Measurements from ENCODE around the gene GRPEL1. TPM values are rescaled to one million over a fixed set of nuclear protein-coding genes. Genes with fewer than 3 reads are reported as not detected.

The GRPEL1 gene
- total and polyA plus RNA-seq, 9 of the 15 experiments (the other 6 are each of a cell fraction or from before 2014, with no cell fraction given): 43.4 to 192 (median 86.6) TPM

DNA sequence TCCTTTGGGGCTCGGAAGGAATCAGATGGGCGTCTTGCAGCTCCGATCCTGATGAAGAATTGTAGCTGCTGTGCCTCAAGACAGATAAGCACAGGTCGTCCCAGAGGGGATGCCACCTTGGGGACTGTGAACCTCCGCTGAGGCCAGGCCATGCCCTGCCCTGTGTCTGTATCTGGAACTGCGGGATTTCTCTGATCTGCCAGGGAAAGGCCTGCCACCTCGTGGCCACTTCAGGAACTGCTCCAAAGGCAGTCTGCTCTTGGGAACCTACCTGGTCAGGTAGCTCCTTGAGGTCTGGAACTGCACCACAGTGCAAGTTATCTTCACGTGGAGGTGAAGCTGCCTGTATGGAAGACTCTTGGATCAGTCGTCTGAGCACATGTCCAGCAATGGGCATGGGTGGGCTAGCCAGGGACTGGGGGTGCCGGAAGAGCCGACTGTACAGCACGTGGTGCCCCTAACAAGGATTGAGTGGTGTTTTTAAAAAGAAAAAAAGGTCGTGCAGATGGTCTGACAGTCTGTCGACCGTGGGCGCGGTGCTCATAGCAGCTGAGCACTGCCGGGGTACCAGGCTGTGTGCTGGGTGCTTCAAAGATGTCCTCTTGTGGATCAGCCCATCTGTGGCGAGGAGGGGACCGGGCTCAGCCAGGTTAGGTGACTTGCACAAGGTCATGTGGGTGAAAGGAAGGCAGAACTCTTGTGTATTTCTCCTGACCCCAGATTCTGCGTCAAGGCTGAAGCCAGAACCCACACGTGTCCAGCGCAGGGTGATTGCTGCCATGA lies 3.1 kb upstream of the GRPEL1 start (continued):
- TF ChIP-seq ZKSCAN8 (CRISPR knock-in tag; IDR thresholded peaks at IDR 0.05) (no peak), ZBTB1 (CRISPR knock-in tag; IDR thresholded peaks at IDR 0.05; ENCODE audit: borderline replicate concordance, low read depth) (no peak), ZNF586 (CRISPR knock-in tag; conservative IDR thresholded peaks at IDR 0.05) (no peak), MAFK (IDR thresholded peaks at IDR 0.05; ENCODE audit: low read length) (no peak), CCNT2 (IDR thresholded peaks at IDR 0.05; ENCODE audit: borderline replicate concordance, extremely low read depth, insufficient read length, low read depth, low read length) (no peak), JUN (IDR thresholded peaks at IDR 0.05; ENCODE audit: borderline replicate concordance, low read depth, low read length) (0 out of 2 replicates have a peak, but pooled peaks have one; percentile 25), JUN (CRISPR knock-in tag; IDR thresholded peaks at IDR 0.05; ENCODE audit: borderline replicate concordance) (no peak), DMBX1 (CRISPR knock-in tag; IDR thresholded peaks at IDR 0.05; ENCODE audit: borderline replicate concordance) (no peak), CXXC5 (CRISPR knock-in tag; IDR thresholded peaks at IDR 0.05) (0 out of 2 replicates have a peak, but pooled peaks have one; percentile 15), POLR2AphosphoS2 (IDR thresholded peaks at IDR 0.05; ENCODE audit: low read length) (no peak), ZNF134 (CRISPR knock-in tag; conservative IDR thresholded peaks at IDR 0.05) (no peak), POLR2G (IDR thresholded peaks at IDR 0.05; ENCODE audit: low read depth, low read length) (no peak), ZNF778 (CRISPR knock-in tag; IDR thresholded peaks at IDR 0.05) (no peak)
- TF ChIP-seq, protein P1, sequence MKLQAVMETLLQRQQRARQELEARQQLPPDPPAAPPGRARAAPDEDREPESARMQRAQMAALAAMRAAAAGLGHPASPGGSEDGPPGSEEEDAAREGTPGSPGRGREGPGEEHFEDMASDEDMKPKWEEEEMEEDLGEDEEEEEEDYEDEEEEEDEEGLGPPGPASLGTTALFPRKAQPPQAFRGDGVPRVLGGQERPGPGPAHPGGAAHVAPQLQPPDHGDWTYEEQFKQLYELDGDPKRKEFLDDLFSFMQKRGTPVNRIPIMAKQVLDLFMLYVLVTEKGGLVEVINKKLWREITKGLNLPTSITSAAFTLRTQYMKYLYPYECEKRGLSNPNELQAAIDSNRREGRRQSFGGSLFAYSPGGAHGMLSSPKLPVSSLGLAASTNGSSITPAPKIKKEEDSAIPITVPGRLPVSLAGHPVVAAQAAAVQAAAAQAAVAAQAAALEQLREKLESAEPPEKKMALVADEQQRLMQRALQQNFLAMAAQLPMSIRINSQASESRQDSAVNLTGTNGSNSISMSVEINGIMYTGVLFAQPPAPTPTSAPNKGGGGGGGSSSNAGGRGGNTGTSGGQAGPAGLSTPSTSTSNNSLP (IDR thresholded peaks at IDR 0.05; ENCODE audit: borderline replicate concordance, low read depth, low read length): no peak
- TF ChIP-seq, protein P2, sequence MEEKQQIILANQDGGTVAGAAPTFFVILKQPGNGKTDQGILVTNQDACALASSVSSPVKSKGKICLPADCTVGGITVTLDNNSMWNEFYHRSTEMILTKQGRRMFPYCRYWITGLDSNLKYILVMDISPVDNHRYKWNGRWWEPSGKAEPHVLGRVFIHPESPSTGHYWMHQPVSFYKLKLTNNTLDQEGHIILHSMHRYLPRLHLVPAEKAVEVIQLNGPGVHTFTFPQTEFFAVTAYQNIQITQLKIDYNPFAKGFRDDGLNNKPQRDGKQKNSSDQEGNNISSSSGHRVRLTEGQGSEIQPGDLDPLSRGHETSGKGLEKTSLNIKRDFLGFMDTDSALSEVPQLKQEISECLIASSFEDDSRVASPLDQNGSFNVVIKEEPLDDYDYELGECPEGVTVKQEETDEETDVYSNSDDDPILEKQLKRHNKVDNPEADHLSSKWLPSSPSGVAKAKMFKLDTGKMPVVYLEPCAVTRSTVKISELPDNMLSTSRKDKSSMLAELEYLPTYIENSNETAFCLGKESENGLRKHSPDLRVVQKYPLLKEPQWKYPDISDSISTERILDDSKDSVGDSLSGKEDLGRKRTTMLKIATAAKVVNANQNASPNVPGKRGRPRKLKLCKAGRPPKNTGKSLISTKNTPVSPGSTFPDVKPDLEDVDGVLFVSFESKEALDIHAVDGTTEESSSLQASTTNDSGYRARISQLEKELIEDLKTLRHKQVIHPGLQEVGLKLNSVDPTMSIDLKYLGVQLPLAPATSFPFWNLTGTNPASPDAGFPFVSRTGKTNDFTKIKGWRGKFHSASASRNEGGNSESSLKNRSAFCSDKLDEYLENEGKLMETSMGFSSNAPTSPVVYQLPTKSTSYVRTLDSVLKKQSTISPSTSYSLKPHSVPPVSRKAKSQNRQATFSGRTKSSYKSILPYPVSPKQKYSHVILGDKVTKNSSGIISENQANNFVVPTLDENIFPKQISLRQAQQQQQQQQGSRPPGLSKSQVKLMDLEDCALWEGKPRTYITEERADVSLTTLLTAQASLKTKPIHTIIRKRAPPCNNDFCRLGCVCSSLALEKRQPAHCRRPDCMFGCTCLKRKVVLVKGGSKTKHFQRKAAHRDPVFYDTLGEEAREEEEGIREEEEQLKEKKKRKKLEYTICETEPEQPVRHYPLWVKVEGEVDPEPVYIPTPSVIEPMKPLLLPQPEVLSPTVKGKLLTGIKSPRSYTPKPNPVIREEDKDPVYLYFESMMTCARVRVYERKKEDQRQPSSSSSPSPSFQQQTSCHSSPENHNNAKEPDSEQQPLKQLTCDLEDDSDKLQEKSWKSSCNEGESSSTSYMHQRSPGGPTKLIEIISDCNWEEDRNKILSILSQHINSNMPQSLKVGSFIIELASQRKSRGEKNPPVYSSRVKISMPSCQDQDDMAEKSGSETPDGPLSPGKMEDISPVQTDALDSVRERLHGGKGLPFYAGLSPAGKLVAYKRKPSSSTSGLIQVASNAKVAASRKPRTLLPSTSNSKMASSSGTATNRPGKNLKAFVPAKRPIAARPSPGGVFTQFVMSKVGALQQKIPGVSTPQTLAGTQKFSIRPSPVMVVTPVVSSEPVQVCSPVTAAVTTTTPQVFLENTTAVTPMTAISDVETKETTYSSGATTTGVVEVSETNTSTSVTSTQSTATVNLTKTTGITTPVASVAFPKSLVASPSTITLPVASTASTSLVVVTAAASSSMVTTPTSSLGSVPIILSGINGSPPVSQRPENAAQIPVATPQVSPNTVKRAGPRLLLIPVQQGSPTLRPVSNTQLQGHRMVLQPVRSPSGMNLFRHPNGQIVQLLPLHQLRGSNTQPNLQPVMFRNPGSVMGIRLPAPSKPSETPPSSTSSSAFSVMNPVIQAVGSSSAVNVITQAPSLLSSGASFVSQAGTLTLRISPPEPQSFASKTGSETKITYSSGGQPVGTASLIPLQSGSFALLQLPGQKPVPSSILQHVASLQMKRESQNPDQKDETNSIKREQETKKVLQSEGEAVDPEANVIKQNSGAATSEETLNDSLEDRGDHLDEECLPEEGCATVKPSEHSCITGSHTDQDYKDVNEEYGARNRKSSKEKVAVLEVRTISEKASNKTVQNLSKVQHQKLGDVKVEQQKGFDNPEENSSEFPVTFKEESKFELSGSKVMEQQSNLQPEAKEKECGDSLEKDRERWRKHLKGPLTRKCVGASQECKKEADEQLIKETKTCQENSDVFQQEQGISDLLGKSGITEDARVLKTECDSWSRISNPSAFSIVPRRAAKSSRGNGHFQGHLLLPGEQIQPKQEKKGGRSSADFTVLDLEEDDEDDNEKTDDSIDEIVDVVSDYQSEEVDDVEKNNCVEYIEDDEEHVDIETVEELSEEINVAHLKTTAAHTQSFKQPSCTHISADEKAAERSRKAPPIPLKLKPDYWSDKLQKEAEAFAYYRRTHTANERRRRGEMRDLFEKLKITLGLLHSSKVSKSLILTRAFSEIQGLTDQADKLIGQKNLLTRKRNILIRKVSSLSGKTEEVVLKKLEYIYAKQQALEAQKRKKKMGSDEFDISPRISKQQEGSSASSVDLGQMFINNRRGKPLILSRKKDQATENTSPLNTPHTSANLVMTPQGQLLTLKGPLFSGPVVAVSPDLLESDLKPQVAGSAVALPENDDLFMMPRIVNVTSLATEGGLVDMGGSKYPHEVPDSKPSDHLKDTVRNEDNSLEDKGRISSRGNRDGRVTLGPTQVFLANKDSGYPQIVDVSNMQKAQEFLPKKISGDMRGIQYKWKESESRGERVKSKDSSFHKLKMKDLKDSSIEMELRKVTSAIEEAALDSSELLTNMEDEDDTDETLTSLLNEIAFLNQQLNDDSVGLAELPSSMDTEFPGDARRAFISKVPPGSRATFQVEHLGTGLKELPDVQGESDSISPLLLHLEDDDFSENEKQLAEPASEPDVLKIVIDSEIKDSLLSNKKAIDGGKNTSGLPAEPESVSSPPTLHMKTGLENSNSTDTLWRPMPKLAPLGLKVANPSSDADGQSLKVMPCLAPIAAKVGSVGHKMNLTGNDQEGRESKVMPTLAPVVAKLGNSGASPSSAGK (IDR thresholded peaks at IDR 0.05): no peak

Measured in K562 (cell line).